Measurements from ENCODE around the gene THSD1. TPM values are rescaled to one million over a fixed set of nuclear protein-coding genes. Genes with fewer than 3 reads are reported as not detected.

Gene THSD1
- total and polyA plus RNA-seq, 9 of the 15 experiments (the other 6 are each of a cell fraction or from before 2014, with no cell fraction given) = 0.01 to 0.11 (median 0.04) TPM; not detected in 2

DNA sequence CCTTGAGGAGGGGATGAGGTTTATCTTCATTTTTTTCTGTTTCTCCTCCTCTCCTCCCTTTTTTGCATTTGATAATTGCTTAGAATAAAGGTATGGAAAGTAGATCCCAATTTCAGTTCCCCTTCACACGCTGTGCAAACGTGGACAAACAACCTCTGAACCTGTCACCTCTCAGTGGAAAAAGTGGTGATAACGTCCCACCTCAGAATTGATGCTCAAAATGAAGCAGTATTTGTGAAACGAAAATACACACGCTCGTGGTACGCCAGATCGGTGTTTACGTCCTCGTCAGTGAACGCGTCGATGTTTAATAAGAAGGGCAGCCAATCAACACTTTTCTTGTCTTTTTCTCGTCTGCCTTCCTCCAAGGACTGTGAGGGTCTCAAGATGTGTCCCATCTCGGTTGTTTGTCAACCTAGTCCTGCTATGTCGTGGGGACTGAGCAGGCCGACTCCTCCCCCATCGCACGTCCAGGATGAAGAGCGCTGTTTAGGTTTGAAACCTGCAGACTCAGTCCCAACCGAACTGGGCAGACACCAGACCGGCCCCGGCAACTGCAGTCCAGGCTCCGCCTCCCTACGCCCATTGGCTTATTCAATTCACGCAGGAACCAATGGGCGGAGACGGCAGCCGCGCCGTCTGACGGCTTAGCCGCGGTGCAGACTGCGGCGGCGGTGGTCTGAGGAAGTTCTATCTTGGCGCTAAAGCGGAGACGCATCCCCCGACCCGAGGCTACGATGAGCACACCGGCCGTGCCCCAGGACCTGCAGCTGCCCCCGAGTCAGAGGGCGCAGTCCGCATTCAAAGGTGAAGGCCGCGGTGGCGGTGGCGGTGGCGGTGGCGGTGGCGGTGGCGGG is 49.1 kb upstream of the THSD1 start, which contains the start of gene CKAP2 (continued):
- TF ChIP-seq, protein P1, sequence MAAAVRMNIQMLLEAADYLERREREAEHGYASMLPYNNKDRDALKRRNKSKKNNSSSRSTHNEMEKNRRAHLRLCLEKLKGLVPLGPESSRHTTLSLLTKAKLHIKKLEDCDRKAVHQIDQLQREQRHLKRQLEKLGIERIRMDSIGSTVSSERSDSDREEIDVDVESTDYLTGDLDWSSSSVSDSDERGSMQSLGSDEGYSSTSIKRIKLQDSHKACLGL (CRISPR knock-in tag; IDR thresholded peaks at IDR 0.05; ENCODE audit: borderline replicate concordance, poor library complexity, severe bottlenecking) = no peak
- TF ChIP-seq, protein P2, sequence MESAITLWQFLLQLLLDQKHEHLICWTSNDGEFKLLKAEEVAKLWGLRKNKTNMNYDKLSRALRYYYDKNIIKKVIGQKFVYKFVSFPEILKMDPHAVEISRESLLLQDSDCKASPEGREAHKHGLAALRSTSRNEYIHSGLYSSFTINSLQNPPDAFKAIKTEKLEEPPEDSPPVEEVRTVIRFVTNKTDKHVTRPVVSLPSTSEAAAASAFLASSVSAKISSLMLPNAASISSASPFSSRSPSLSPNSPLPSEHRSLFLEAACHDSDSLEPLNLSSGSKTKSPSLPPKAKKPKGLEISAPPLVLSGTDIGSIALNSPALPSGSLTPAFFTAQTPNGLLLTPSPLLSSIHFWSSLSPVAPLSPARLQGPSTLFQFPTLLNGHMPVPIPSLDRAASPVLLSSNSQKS (CRISPR knock-in tag; IDR thresholded peaks at IDR 0.05) = no peak
- no peak for TF ChIP-seq ZEB2 (IDR thresholded peaks at IDR 0.05)
- no peak for TF ChIP-seq CHCHD3 (CRISPR knock-in tag; IDR thresholded peaks at IDR 0.05)
- peak; percentile 69 for TF ChIP-seq GTF2F1 (IDR thresholded peaks at IDR 0.05; ENCODE audit: low read depth, low read length)
- TF ChIP-seq ADNP (tag; IDR thresholded peaks at IDR 0.05) = no peak
- TF ChIP-seq NBN (IDR thresholded peaks at IDR 0.05; ENCODE audit: low read depth) = peak; percentile 68; the same call in 1 of the 2 replicates
- no peak for TF ChIP-seq KDM2B (CRISPR knock-in tag; IDR thresholded peaks at IDR 0.05)
- peak; percentile 71 for TF ChIP-seq POLR2B (IDR thresholded peaks at IDR 0.05; ENCODE audit: low read depth, partially characterized antibody)
- no peak for TF ChIP-seq KLF6 (CRISPR knock-in tag; IDR thresholded peaks at IDR 0.05; ENCODE audit: borderline replicate concordance)
- no peak for TF ChIP-seq ZNF324 (CRISPR knock-in tag; IDR thresholded peaks at IDR 0.05)
- TF ChIP-seq, protein P3, sequence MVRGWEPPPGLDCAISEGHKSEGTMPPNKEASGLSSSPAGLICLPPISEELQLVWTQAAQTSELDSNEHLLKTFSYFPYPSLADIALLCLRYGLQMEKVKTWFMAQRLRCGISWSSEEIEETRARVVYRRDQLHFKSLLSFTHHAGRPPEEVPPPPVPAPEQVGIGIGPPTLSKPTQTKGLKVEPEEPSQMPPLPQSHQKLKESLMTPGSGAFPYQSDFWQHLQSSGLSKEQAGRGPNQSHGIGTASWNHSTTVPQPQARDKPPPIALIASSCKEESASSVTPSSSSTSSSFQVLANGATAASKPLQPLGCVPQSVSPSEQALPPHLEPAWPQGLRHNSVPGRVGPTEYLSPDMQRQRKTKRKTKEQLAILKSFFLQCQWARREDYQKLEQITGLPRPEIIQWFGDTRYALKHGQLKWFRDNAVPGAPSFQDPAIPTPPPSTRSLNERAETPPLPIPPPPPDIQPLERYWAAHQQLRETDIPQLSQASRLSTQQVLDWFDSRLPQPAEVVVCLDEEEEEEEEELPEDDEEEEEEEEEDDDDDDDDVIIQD (CRISPR knock-in tag; IDR thresholded peaks at IDR 0.05) = no peak
- TF ChIP-seq PYGO2 (tag; IDR thresholded peaks at IDR 0.05) = no peak
- peak; percentile 29; the same call in 1 of the 2 replicates for TF ChIP-seq LCOR (CRISPR knock-in tag; IDR thresholded peaks at IDR 0.05)
- TF ChIP-seq HEY1 (CRISPR knock-in tag; IDR thresholded peaks at IDR 0.05; ENCODE audit: borderline replicate concordance) = no peak
- TF ChIP-seq, protein P4, sequence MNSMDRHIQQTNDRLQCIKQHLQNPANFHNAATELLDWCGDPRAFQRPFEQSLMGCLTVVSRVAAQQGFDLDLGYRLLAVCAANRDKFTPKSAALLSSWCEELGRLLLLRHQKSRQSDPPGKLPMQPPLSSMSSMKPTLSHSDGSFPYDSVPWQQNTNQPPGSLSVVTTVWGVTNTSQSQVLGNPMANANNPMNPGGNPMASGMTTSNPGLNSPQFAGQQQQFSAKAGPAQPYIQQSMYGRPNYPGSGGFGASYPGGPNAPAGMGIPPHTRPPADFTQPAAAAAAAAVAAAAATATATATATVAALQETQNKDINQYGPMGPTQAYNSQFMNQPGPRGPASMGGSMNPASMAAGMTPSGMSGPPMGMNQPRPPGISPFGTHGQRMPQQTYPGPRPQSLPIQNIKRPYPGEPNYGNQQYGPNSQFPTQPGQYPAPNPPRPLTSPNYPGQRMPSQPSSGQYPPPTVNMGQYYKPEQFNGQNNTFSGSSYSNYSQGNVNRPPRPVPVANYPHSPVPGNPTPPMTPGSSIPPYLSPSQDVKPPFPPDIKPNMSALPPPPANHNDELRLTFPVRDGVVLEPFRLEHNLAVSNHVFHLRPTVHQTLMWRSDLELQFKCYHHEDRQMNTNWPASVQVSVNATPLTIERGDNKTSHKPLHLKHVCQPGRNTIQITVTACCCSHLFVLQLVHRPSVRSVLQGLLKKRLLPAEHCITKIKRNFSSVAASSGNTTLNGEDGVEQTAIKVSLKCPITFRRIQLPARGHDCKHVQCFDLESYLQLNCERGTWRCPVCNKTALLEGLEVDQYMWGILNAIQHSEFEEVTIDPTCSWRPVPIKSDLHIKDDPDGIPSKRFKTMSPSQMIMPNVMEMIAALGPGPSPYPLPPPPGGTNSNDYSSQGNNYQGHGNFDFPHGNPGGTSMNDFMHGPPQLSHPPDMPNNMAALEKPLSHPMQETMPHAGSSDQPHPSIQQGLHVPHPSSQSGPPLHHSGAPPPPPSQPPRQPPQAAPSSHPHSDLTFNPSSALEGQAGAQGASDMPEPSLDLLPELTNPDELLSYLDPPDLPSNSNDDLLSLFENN (IDR thresholded peaks at IDR 0.05; ENCODE audit: low read depth in 2 of 2, low read length in 2 of 2) = 0 out of 4 replicates have a peak, but pooled peaks of 1 of the 2 experiments have one; percentile 15
- TF ChIP-seq TEAD2 (tag; IDR thresholded peaks at IDR 0.05) = no peak
- TF ChIP-seq SMARCA5 (IDR thresholded peaks at IDR 0.05) = no peak
- no peak for TF ChIP-seq POLR2AphosphoS2 (IDR thresholded peaks at IDR 0.05; ENCODE audit: low read length)
- no peak for TF ChIP-seq ZNF133 (CRISPR knock-in tag; IDR thresholded peaks at IDR 0.05)
- no peak for TF ChIP-seq GATA2 (CRISPR knock-in tag; IDR thresholded peaks at IDR 0.05)
- TF ChIP-seq RAD21 (CRISPR knock-in tag; conservative IDR thresholded peaks at IDR 0.05 in 1 of 2, IDR thresholded peaks at IDR 0.05 in 1 of 2) = peak in 1 of 2 experiments; percentile 22; a peak in 1 of 4 replicates

Measured in K562 (cell line).